NB4 (cell line): Measurements from ENCODE around the gene MRS2.
"Not testable (repeated sequence)": the region's sequence is repeated elsewhere in the genome, so short reads cannot be mapped to it uniquely, and the experiment has no call there.

Source experiments
- DNase-seq: peaks from one replicate; pipeline ENCODE4 v3.0.0; 2010; ENCODE audit warnings: low read depth
- H3K4me3 ChIP-seq: one replicate; pipeline ENCODE4 v1.5.1; 2011; ENCODE audit warnings: mild to moderate bottlenecking, low read depth, low read length, moderate library complexity
- MYC ChIP-seq: IDR thresholded peaks from 2 replicates; pipeline ENCODE4 v1.6.1; 2011; ENCODE audit warnings: low read depth, low read length
- POLR2A ChIP-seq: IDR thresholded peaks from 2 replicates; pipeline ENCODE4 v1.6.1; 2011; ENCODE audit warnings: mild to moderate bottlenecking; ENCODE audit not compliant: insufficient read length; ENCODE audit errors: extremely low read depth
- TF ChIP-seq, protein P1 (sequence below): IDR thresholded peaks from 2 replicates; pipeline ENCODE4 v1.6.1; 2011; ENCODE audit warnings: low read depth, low read length
- TF ChIP-seq, protein P2 (sequence below): IDR thresholded peaks from one replicate; pipeline ENCODE4 v1.5.1; 2012; ENCODE audit warnings: low read depth, low read length

Gene MRS2

GRCh38 chr6:24410622-24411021 is 7.9 kb downstream of the MRS2 start:
- no peak for TF ChIP-seq MYC
- TF ChIP-seq, protein P1, sequence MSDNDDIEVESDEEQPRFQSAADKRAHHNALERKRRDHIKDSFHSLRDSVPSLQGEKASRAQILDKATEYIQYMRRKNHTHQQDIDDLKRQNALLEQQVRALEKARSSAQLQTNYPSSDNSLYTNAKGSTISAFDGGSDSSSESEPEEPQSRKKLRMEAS: no peak
- no peak for TF ChIP-seq POLR2A
- TF ChIP-seq, protein P2, sequence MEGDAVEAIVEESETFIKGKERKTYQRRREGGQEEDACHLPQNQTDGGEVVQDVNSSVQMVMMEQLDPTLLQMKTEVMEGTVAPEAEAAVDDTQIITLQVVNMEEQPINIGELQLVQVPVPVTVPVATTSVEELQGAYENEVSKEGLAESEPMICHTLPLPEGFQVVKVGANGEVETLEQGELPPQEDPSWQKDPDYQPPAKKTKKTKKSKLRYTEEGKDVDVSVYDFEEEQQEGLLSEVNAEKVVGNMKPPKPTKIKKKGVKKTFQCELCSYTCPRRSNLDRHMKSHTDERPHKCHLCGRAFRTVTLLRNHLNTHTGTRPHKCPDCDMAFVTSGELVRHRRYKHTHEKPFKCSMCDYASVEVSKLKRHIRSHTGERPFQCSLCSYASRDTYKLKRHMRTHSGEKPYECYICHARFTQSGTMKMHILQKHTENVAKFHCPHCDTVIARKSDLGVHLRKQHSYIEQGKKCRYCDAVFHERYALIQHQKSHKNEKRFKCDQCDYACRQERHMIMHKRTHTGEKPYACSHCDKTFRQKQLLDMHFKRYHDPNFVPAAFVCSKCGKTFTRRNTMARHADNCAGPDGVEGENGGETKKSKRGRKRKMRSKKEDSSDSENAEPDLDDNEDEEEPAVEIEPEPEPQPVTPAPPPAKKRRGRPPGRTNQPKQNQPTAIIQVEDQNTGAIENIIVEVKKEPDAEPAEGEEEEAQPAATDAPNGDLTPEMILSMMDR: no peak
- H3K4me3 ChIP-seq: no peak overlapping the region
- DNase-seq: no peak

- no peak for DNase-seq
- H3K4me3 ChIP-seq: no peak overlapping the region
- no peak for TF ChIP-seq MYC
- no peak for TF ChIP-seq POLR2A
- TF ChIP-seq, protein P2: no peak
- TF ChIP-seq, protein P1: no peak
Measured at GRCh38 chr6:24412294-24412693, 9.6 kb downstream of the MRS2 start.

GRCh38 chr6:24414531-24414930 is 11.8 kb downstream of the MRS2 start:
- not testable (repeated sequence) for H3K4me3 ChIP-seq, DNase-seq

GRCh38 chr6:24415753-24416152 is 13.0 kb downstream of the MRS2 start:
- no peak for DNase-seq
- TF ChIP-seq POLR2A (no peak), MYC (no peak)
- TF ChIP-seq, protein P2: no peak
- TF ChIP-seq, protein P1: no peak
- no peak overlapping the region for H3K4me3 ChIP-seq

DNA sequence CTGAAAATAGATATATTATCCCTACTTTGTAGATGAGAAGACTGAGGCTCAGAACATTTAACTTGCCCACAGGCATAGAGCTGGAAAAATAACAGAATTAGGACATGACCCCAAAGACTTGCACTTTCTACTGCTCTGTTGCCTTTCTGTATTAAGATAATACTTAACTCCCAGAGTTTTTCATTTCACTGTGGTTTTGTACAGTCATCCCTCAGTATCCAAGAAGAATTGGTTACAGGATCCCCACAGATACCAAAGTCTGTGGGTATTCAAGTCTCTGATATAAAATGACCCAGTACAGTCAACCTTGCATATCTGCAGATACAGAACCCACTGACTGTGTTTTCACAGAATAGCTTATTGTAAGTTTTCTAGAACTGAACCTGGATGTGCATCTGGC is 16.8 kb downstream of the MRS2 start:
- TF ChIP-seq, protein P1: no peak
- TF ChIP-seq POLR2A (no peak), MYC (no peak)
- TF ChIP-seq, protein P2: no peak
- no peak for DNase-seq
- H3K4me3 ChIP-seq: no peak overlapping the region

- TF ChIP-seq, protein P1: no peak
- TF ChIP-seq MYC (no peak), POLR2A (no peak)
- TF ChIP-seq, protein P2: no peak
- no peak for DNase-seq
- H3K4me3 ChIP-seq: no peak overlapping the region
Measured at GRCh38 chr6:24425091-24425490, 22.4 kb downstream of the MRS2 start.
